Measurements from ENCODE around the gene TGFB1I1. TPM values are rescaled to one million over a fixed set of nuclear protein-coding genes. Genes with fewer than 3 reads are reported as not detected.

TGFB1I1 gene
- polyA plus RNA-seq, 3 donors = 35.6 to 41.8 (median 36.8) TPM

- no peak for DNase-seq (ENCODE audit: low read depth in 3 of 3, low spot score in 2 of 3)
Observed at GRCh38 chr16:31451681-31452351, 20.1 kb upstream of the TGFB1I1 start.

GRCh38 chr16:31452631-31453106 lies 19.3 kb upstream of the TGFB1I1 start:
- DNase-seq (ENCODE audit: low read depth in 3 of 3, low spot score in 2 of 3) = no peak

DNA sequence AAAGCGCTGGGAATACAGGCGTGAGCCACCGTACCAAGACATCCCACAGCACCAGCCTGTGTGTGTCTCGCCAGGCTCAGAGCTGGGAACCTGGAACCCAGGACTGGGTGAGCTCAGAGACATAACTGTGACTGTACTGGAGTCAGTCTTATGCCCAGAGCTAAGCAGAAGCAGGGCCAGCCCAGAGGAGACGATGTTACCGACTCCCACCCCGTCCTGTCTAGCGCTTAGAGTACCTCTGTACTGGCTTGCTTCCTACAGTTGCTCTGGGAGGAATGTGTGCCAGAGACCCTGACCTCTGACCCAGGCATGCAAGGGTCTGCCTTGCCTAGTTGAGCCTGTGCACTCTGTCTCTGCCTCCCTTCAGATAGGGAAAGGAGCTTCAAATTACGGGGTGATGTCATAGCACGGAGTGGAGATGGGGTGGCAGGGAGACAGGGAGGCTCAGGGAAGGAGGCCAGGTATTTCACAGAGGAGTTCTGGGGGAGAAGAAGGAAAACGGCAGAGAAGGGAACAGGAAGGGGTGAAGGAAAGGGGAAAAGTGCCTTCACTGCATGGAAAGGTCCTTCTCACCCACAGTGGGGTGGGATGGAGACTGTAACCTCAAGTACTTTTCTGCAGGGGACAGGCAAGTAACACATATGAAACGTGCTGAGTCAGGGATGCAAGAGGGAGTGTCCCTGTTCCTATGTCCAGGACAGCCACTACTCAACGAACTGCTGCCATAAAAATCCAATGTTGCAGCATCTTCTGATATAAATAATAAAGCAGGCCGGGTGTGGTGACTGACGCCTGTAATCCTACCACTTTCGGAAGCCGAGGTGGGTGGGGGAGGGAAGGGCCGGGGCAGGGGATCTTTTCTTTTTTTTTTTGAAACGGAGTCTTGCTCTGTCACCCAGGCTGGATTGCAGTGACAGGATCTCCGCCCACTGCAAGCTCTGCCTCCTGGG lies 18.4 kb upstream of the TGFB1I1 start:
- DNase-seq (ENCODE audit: low read depth in 3 of 3, low spot score in 2 of 3) = no peak

DNA sequence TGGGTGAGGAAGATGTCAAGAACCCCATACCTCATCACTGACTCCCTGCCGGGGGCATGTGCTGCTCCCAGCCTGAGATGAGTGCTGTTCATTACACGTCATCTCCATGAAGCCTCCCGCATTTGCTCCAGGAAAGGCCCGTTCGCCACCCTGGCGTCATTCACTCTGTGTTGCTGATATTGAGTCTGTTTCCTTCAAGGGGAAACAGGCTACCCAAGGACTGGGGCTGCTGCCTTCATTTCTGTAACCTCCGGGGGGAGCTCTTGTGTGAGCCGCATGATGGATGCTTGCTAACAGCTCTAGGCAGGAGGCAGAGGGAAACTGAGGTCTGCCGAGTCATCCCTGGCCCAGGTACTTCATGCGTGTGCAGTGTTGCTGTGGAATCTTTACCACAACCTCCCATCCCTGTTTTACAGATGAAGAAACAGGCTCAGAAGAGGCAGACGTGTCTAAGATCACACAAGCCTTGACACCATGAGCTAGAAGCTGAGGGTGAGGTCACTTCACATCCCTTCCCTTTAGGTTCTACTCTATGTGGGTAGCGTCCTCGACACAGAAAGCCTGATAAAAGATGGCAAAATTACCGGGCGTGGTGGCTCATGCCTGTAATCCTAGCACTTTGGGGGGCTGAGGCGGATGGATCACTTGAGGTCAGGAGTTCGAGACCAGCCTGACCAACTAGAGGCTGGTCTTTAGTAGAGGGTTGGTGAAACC lies 16.2 kb upstream of the TGFB1I1 start:
- DNase-seq (ENCODE audit: low read depth in 3 of 3, low spot score in 2 of 3) = no peak

DNA sequence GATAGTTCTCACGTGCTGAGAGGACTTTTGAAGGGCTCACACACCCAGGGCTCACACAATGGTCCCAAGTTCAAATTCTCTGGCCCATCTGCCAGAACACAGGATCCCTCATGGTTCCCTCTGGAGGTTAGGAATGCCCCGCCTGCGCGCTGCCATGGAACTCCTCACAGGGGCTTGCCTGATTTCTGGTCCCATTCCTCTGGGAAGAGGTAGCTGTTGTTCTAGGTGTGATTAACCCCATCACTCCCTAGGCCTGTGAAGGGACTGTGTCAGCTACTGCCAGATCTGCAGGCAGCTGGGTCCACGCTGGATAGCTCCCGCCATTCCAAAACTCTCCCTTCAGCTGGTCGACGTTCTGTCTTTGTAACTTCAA lies 15.0 kb upstream of the TGFB1I1 start:
- no peak for DNase-seq (ENCODE audit: low read depth in 3 of 3, low spot score in 2 of 3)

- no peak for DNase-seq (ENCODE audit: low read depth in 3 of 3, low spot score in 2 of 3)
Observed at GRCh38 chr16:31458073-31458843, 13.7 kb upstream of the TGFB1I1 start.

- peak; percentile 94 to 95 (median 95) for DNase-seq (ENCODE audit: low read depth in 3 of 3, low spot score in 2 of 3)
Observed at GRCh38 chr16:31458844-31459686, 12.9 kb upstream of the TGFB1I1 start, which contains the start of gene ARMC5. TSS of gene ARMC5 (plus strand) at chr16:31459501. CDS start at chr16:31459525, 24 bp downstream.

GRCh38 chr16:31459687-31460581 lies 12.0 kb upstream of the TGFB1I1 start:
- peak; percentile 96 to 100 (median 98) for DNase-seq (ENCODE audit: low read depth in 3 of 3, low spot score in 2 of 3)

GRCh38 chr16:31460582-31461002 lies 11.4 kb upstream of the TGFB1I1 start:
- DNase-seq (ENCODE audit: low read depth in 3 of 3, low spot score in 2 of 3) = no peak

DNA sequence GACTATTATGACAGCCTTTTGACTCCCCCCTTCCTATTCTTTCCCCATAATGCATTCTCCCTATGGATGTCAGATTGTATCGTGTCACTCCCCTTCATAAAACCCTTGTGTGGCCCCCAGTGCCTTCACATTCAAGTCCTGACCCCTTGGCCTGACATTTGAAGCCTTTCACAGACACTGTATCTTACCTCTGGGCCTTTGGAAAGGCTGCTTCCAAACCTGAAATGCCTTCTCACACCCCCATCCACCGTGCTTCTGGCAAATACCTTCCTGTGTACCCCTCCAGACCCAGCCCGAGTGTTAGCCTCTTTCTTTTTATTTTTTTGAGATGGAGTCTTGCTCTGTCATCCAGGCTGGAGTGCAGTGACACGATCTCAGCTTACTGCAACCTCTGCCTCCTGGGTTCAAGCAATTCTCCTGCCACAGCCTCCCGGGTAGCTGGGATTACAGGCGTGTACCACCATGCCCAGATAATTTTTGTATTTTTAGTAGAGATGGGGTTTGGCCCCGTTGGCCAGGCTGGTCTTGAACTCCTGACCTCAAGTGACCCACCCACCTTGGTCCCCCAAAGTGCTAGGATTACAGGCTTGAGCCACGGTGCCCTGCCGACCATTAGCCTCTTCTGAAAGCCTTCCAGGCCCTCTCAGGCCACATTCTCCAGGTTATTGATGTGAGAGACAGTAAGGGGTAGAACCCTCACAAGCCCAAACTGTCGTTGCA lies 10.6 kb upstream of the TGFB1I1 start:
- DNase-seq (ENCODE audit: low read depth in 3 of 3, low spot score in 2 of 3) = no peak

GRCh38 chr16:31461921-31462804 lies 9.8 kb upstream of the TGFB1I1 start:
- no peak for DNase-seq (ENCODE audit: low read depth in 3 of 3, low spot score in 2 of 3)

GRCh38 chr16:31464348-31464769 lies 7.6 kb upstream of the TGFB1I1 start:
- no peak for DNase-seq (ENCODE audit: low read depth in 3 of 3, low spot score in 2 of 3)

GRCh38 chr16:31464781-31465260 lies 7.1 kb upstream of the TGFB1I1 start:
- DNase-seq (ENCODE audit: low read depth in 3 of 3, low spot score in 2 of 3) = no peak

DNA sequence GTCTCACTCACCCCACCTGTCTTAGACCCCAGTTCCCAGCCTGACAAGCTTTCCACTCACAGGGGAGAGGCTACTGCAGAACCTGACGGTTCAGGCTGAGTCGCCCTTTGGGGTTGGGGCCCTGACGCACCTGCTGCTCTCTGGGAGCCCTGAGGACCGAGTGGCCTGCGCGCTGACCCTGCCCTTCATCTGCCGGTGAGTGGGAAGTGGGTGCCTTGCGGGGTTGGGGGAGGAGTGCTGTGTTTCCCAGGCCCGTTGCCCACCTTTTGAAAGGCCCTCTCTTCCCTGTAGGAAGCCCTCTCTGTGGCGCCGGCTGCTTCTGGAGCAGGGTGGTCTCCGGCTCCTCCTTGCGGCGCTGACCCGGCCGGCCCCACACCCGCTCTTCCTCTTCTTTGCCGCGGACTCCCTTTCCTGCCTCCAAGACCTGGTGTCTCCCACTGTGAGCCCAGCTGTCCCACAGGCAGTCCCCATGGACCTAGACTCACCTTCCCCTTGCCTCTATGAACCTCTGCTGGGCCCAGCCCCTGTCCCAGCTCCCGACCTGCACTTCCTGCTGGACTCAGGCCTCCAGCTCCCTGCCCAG lies 6.1 kb upstream of the TGFB1I1 start:
- no peak for DNase-seq (ENCODE audit: low read depth in 3 of 3, low spot score in 2 of 3)

GRCh38 chr16:31466381-31466841 lies 5.5 kb upstream of the TGFB1I1 start:
- no peak for DNase-seq (ENCODE audit: low read depth in 3 of 3, low spot score in 2 of 3)
